ENCODE measurements around the gene CAP1. TPM values are rescaled to one million over a fixed set of nuclear protein-coding genes. Genes with fewer than 3 reads are reported as not detected.

The CAP1 gene
- total and polyA plus RNA-seq, 2 of the 4 experiments (the other 2 are of a cell fraction) = 434 to 756 TPM

DNA sequence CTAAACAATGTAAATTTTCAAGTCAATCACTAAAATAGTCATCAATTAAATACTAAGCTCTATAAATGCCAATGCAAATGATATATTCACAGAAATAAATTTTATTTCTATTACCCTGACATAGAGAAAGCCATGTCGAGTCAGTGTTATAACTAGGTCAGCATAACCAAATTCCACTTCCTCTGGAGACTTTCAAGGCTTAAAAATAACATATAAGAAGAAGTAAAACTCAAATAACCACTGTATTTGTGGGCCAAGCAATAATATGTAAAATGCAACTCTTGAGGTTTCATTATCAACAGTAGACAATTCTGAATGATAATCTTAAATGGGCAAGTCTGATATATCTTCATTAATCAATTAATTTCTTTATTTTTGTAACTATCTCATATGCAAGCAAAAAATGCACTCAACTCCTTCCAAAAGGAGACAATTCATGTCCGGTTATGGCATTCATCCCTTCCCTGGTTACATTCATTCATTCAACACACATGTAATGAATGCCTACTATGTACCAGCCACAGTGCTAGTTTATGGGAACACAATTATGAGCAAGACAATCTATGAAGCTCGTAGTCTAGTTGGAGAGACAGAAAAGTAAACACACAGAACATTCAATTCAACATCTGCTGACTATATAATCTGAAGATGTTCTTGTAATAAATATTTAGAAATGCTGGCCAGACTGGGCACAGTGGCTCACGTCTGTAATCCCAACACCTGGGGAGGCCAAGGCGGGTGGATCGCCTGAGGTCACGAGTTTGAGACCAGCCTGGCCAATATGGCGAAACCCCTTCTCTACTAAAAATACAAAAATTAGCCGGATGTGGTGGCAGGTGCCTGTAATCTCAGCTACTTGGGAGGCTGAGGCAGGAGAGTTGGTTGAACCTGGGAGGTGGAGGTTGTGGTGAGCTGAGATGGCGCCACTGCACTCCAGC, 37.1 kb upstream of the CAP1 start (continued):
- TF ChIP-seq MAZ (IDR thresholded peaks at IDR 0.05; ENCODE audit: borderline replicate concordance, low read depth, low read length) = no peak

DNA sequence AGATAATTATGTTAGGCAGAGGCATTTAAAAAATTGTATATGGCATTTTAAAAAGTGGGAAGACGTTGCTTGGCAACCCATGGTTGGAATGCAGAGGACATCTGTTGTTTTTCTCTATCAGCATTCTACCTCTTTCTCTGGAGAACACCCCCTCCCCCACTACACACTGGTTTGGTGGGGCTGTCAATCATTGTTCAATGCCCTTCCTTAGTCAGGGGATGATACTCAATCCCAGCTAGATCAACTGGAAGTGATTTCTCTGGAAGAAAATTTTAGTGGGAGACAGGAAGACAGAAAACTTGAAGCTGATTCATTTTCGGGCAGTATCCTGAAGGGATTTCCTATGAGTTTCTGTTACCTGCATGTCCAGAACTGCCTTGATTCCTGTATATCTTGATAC, 35.7 kb upstream of the CAP1 start:
- peak; percentile 42; the same call in 1 of the 2 replicates for ATAC-seq (ENCODE audit: low read depth)
- CTCF ChIA-PET = interaction anchor here (0.6 kb wide), 1 partner anchor 35 kb away, joined by 5 read pairs; no protein-coding TSS in a partner anchor

More for the DNA sequence above, 35.7 kb upstream of the CAP1 start:
- WGBS, 2 experiments (ENCODE audit: extremely low coverage in 2 of 2, insufficient read length in 1 of 2) = no CpG with 5 or more reads among the region's 2 CpGs
- Histone ChIP-seq H3K4ac (ENCODE audit: low read depth, low read length) (no peak overlapping the region), H3K4me1 (ENCODE audit: control insufficient read depth, insufficient read depth, low read length) (no peaks in the 10 kb centered on the region), H3K14ac (replicated peaks; ENCODE audit: low read depth, low read length) (no peak overlapping the region), H3K4me2 (ENCODE audit: low read depth, low read length) (no peak overlapping the region), H2BK120ac (ENCODE audit: low read depth, low read length) (no peak overlapping the region), H3K18ac (ENCODE audit: low read depth, low read length) (no peak overlapping the region), H3K27ac (ENCODE audit: insufficient read depth, low read length) (no peak overlapping the region), H2AK9ac (replicated peaks; ENCODE audit: low read depth, low read length, poor library complexity) (no peak overlapping the region), H4K5ac (ENCODE audit: low read depth, low read length) (no peak overlapping the region), H3K4me3 (ENCODE audit: insufficient read depth, low read depth, low read length) (no peak overlapping the region), H2BK20ac (ENCODE audit: low read depth, low read length) (no peak overlapping the region), H2AFZ (replicated peaks; ENCODE audit: low read length, poor library complexity) (no peak overlapping the region), H4K8ac (ENCODE audit: low read depth in 2 of 2, low read length in 2 of 2) (no peak overlapping the region), H2AK5ac (ENCODE audit: low read depth, low read length) (no peak overlapping the region), H3K9me1 (ENCODE audit: insufficient read depth, low read length) (no peaks in the 10 kb centered on the region), H3K9ac (ENCODE audit: low read depth, low read length) (no peak overlapping the region), H3K27me3 (ENCODE audit: control insufficient read depth, insufficient read depth, low read length) (peaks cover 1% of the 10 kb centered on the region; the same call in 1 of the 2 replicates), H3K36me3 (ENCODE audit: control insufficient read depth, insufficient read depth, low read length) (no peaks in the 10 kb centered on the region), H3K9me3 (ENCODE audit: control insufficient read depth, insufficient read depth, low read length) (no peaks in the 10 kb centered on the region), H2BK15ac (ENCODE audit: low read depth, low read length) (no peak overlapping the region), H3K56ac (ENCODE audit: extremely low read depth, insufficient read depth, low read length) (no peak overlapping the region), H4K91ac (ENCODE audit: insufficient read depth, low read depth, low read length) (no peak overlapping the region), H3K79me1 (ENCODE audit: low read depth in 1 of 2, low read length in 2 of 2) (no peaks in the 10 kb centered on the region), H2BK5ac (ENCODE audit: low read depth, low read length, poor library complexity, severe bottlenecking) (no peak overlapping the region), H3K23ac (ENCODE audit: low read depth, low read length) (no peak overlapping the region), H4K20me1 (ENCODE audit: insufficient read depth, low read length) (no peaks in the 10 kb centered on the region)
- intact Hi-C loops (cut with micrococcal nuclease) = no loop called here
- TF ChIP-seq RFX5 (IDR thresholded peaks at IDR 0.05; ENCODE audit: low read depth, low read length) = no peak
- TF ChIP-seq RCOR1 (IDR thresholded peaks at IDR 0.05; ENCODE audit: insufficient replicate concordance, low read length) = no peak
- TF ChIP-seq MAFK (IDR thresholded peaks at IDR 0.05; ENCODE audit: low read depth, low read length) = no peak
- no peak for TF ChIP-seq FOS (IDR thresholded peaks at IDR 0.05; ENCODE audit: low read depth, low read length)
- TF ChIP-seq, protein P1, sequence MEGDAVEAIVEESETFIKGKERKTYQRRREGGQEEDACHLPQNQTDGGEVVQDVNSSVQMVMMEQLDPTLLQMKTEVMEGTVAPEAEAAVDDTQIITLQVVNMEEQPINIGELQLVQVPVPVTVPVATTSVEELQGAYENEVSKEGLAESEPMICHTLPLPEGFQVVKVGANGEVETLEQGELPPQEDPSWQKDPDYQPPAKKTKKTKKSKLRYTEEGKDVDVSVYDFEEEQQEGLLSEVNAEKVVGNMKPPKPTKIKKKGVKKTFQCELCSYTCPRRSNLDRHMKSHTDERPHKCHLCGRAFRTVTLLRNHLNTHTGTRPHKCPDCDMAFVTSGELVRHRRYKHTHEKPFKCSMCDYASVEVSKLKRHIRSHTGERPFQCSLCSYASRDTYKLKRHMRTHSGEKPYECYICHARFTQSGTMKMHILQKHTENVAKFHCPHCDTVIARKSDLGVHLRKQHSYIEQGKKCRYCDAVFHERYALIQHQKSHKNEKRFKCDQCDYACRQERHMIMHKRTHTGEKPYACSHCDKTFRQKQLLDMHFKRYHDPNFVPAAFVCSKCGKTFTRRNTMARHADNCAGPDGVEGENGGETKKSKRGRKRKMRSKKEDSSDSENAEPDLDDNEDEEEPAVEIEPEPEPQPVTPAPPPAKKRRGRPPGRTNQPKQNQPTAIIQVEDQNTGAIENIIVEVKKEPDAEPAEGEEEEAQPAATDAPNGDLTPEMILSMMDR (conservative IDR thresholded peaks at IDR 0.05; ENCODE audit: low read depth, low read length) = no peak
- TF ChIP-seq BHLHE40 (IDR thresholded peaks at IDR 0.05; ENCODE audit: low read depth, low read length) = no peak
- TF ChIP-seq POLR2A (IDR thresholded peaks at IDR 0.05; ENCODE audit: low read depth, low read length) = no peak
- no peak for TF ChIP-seq MAZ (IDR thresholded peaks at IDR 0.05; ENCODE audit: borderline replicate concordance, low read depth, low read length)
- TF ChIP-seq CHD1 (IDR thresholded peaks at IDR 0.05; ENCODE audit: low read depth, low read length) = no peak
- TF ChIP-seq, protein P2, sequence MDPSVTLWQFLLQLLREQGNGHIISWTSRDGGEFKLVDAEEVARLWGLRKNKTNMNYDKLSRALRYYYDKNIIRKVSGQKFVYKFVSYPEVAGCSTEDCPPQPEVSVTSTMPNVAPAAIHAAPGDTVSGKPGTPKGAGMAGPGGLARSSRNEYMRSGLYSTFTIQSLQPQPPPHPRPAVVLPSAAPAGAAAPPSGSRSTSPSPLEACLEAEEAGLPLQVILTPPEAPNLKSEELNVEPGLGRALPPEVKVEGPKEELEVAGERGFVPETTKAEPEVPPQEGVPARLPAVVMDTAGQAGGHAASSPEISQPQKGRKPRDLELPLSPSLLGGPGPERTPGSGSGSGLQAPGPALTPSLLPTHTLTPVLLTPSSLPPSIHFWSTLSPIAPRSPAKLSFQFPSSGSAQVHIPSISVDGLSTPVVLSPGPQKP (IDR thresholded peaks at IDR 0.05; ENCODE audit: borderline replicate concordance, low read depth, low read length) = no peak
- TF ChIP-seq SMC3 (IDR thresholded peaks at IDR 0.05; ENCODE audit: low read depth, low read length) = no peak
- no TSS peak for BruUV-seq (replicated peaks)
- dilution Hi-C loops (cut with HindIII; ENCODE audit: low sequenced_read_pairs, unreplicated experiment) = no loop called here
- POLR2A ChIA-PET (ENCODE audit: unreplicated experiment) = no interaction called here
- DNase-seq = no peak
- in situ Hi-C loops (cut with MboI; ENCODE audit: low sequenced_read_pairs) = no loop called here
